ENCODE data around the gene GRK6. TPM values are rescaled to one million over a fixed set of nuclear protein-coding genes. Genes with fewer than 3 reads are reported as not detected.
"Not testable (repeated sequence)": the region's sequence is repeated elsewhere in the genome, so short reads cannot be mapped to it uniquely, and the experiment has no call there.

GRK6 gene
- total RNA-seq, 1 experiment from 2014 or later: 26.9 TPM

DNA sequence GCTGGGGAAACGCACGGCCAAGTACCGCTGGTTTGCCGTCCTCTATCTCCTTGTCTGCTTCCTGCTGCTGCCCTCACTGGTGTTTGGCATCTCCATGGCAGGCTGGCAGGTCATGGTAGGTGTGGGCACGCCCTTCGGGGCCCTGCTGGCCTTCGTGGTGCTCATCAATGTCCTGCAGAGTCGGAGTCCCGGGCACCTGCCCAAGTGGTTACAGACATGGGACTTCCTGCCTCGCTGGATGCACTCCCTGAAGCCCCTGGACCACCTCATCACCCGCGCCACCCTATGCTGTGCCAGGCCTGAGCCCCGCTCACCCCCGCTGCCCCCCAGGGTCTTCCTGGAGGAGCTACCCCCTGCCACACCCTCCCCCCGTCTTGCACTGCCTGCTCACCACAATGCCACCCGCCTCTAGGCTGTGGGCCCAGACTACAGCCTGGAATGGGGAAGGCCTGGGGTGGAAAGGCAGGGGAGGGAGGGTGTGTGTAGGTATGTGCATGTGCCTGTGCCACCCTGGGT is 28.5 kb upstream of the GRK6 start:
- no peak for DNase-seq (ENCODE audit: low read depth)

GRCh38 chr5:177399997-177400868 is 26.2 kb upstream of the GRK6 start, which contains the start of gene PFN3:
Gene PFN3, minus strand, starts transcription at chr5:177400661. Its CDS starts 85 bp downstream, at chr5:177400576.
- no peak for DNase-seq (ENCODE audit: low read depth)

- DNase-seq (ENCODE audit: low read depth): peak; percentile 50
Observed at GRCh38 chr5:177402271-177403043, 24.0 kb upstream of the GRK6 start.

DNA sequence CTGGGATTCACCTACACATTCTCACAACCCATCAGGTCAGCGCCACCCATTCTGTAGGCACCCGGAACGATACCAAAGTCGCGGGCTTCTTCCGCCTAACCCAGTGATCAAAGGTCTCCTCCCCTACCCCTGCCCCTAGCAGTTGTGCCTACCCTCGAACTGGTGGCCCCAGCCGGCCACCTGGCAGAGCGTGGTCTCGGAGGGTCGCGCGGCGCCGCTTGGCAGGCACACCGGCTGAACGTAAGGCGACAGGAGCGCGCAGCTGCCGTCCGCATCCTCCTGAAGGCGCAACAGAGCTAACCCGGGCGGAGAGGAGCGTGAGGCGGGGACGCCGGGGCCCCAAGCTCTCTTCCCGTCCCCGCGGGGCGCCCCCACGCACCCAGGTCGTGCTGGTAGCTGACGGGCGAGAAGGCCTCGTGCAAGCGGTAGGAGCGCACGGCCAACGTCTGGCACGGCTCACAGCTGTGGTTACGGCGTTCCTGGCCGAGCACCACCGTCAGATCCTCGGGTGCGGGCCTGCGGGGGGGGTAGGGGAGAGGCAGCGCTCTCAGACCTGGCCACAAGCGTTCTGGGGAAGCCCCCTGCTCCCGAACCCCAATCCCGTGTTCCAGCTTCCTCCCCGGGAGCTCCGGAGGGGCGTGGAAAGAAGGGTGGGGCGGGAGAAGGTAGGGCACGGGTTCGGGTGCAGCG is 23.2 kb upstream of the GRK6 start:
- peak; percentile 15 for DNase-seq (ENCODE audit: low read depth)

DNA sequence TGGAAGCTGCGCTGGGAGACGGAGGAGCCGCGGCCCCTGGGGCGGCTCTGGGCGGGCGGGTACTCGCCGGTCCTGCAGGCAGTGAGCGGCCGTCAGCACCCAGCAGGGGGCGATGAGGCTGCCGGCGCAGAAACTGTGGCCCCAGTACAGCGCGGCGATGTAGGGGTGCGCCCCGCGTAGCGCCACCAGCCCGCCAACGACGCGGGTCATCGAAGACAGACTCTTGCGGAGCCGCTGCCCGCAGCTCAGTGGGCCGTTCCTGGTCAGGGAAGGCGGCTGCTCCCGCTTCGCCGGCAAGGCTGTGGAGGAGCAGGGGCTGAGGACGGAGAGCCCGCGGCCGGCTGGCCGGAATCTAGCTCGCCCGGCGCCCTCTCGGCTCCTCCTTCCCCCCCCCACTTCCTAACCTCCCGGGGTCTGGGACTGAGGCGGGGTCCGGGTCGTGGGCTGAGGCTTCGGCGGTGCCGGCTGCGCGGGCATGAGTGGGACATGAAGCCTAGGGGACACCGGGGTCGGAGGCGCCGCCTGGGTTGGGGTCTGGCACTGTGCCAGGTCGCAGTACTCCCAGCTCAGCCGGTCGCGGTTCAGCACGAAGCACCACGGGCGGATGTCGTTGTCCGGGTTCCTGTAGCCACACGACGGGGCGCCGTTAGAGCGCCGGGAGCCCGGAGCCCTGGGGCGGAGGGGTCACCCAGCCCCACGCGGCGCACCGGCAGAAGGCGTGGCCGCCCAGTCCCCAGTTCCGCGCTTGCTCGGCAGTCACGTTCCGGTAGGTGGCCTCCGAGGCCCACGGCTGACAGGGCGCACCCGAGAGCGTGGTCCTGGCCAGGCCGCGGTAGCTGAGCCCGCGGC is 22.5 kb upstream of the GRK6 start:
- peak; percentile 75 for DNase-seq (ENCODE audit: low read depth)

GRCh38 chr5:177404641-177405179 is 21.8 kb upstream of the GRK6 start:
- no peak for DNase-seq (ENCODE audit: low read depth)

- DNase-seq (ENCODE audit: low read depth): no peak
Observed at GRCh38 chr5:177405312-177405711, 21.2 kb upstream of the GRK6 start.

GRCh38 chr5:177405805-177406204 is 20.7 kb upstream of the GRK6 start:
- no peak for DNase-seq (ENCODE audit: low read depth)

DNA sequence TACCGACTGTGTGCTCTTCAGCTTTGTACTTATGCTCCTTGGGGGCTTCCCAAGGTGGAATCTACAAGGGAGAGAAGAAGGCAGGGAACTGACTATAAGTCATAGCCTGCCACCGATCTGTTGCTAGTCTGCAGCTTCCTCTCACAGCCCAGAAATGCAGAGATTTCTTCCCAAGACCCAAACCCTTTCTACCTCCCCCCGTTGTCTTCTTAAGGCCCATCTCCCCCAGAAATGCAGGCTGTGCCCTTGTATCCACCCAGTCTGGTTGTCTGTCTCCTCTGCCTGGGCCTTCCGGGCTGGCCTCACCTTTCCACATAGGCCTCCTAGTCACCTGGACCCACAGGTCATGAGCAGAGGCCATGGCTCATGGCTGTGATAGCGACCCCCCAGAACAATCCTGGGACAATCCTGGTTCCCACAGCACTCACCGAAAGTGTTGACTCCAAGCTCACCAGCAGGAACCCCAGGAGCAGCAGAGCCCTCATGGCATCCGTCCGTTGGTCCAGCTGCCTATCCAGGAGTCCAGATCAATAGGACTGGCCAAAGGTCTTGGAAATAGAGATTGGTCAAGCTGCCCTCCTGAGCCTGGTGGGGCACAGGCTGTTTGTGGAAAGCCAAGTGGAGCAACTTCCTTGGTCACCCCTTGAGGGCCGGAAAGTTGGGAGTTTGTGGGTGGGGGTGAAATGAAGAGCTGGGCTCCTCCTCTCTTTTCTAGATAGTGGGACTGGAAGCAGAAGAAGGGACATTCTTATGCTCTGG is 17.3 kb upstream of the GRK6 start, which contains the start of gene F12:
Gene F12 (minus strand): TSS at position 522 of the 759 bp plus-strand sequence. CDS start 37 bp downstream, at position 485.
- DNase-seq (ENCODE audit: low read depth): no peak

GRCh38 chr5:177410575-177410974 is 15.9 kb upstream of the GRK6 start:
- DNase-seq (ENCODE audit: low read depth): no peak

GRCh38 chr5:177412603-177413233 is 13.8 kb upstream of the GRK6 start:
- DNase-seq (ENCODE audit: low read depth): no peak

DNA sequence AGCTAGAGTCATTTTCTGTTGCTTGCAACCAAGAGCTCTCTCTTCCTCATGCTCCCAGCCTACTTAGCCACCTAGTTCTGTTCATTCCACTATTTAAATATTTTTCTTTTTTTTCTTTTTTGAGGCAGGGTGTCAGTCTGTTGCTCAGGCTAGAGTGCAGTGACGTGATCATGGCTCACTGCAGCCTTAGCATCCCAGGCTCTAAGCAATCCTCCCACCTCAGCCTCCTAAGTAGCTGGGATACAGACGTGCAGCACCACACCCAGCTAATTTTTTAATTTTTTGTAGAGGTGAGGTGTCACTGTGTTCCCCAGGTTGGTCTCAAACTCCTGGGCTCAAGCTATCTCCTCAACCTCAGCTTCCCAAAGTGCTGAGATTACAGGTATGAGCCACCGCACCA is 12.0 kb upstream of the GRK6 start:
- no peak for DNase-seq (ENCODE audit: low read depth)

GRCh38 chr5:177417081-177417480 is 9.4 kb upstream of the GRK6 start:
- DNase-seq (ENCODE audit: low read depth): not testable (repeated sequence)

DNA sequence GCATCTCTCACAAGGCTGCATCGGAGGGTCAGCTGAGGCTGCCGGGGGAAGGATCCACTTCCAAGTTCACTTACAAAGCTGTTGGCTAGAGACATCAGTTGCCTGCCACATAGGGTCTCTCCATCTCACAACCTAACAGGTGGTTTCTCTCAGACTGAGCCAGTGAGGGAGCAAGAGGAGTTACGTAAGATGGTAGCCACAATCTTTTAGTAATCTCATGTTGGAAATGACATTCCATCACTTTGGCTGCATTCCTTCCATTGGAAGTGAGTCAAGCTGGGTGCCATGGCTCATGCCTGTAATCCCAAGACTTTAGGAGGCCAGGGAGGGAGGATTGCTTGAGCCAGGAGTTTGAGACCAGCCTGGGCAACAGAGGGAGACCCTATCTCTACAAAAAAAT is 7.4 kb upstream of the GRK6 start:
- DNase-seq (ENCODE audit: low read depth): peak; percentile 53

DNA sequence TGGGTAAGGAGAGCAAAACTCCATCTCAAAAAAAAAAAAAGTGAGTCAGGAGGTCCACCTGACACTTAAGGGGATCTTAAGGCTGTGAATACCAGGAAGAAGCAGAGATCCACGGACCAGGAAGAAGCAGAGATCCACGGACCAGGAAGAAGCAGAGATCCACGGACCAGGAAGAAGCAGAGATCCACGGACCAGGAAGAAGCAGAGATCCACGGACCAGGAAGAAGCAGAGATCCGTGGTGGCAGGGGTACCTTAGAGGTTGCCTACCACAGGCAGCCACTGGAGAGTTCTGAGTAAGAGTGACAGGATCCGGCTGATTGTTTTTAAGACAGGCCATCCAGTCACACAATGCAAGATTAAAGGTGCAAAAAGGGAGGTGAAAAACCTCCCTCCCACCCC is 6.0 kb upstream of the GRK6 start:
- DNase-seq (ENCODE audit: low read depth): not testable (repeated sequence)

- DNase-seq (ENCODE audit: low read depth): peak; percentile 72
Observed at GRCh38 chr5:177421062-177421798, 5.2 kb upstream of the GRK6 start.

GRCh38 chr5:177423671-177424070 is 2.8 kb upstream of the GRK6 start:
- no peak for DNase-seq (ENCODE audit: low read depth)

DNA sequence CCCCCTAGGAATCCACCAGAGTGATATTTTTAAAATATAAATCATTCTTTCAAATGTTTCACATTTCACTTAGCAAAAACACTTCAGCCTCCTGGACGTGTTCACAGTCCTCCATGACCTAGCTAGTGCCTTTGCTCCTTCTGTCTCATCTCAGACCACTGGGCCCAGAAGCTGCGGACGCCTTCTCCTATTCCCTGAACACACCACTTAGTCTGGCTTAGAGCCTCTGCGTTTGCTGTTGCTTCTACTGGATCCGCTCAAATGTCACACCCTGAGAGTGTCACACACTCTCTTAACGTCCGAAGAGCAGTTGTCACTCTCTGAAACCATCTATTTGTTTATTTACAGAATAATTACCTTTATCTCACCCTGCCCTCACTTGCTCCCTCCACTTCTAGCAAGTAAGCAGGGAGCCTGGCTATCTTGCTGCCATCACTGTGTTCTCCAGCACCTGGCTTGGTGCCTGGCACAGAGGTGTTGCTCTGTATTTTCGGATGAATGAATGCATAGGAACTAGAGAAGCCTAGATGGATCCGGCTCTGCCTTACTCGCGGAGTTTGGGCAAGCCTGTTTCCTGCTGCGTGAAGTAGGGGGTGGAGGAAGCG is 1.2 kb upstream of the GRK6 start:
- DNase-seq (ENCODE audit: low read depth): no peak
